RWPE2 (cell line): Measurements from ENCODE around the gene MDGA2.

ENCODE experiments used
- ATAC-seq: fragments of 200-7000 bp; cut with Tn5 transposase; 3 replicates; pipeline ENCODE4 v1.9.1; 2021; ENCODE audit warnings: low read depth
- DNase-seq: peaks from one replicate; pipeline ENCODE4 v3.0.0-alpha.2; 2020; ENCODE audit warnings: low spot score
- H3K27ac ChIP-seq: fragments of 450-650 bp; 2 replicates; pipeline ENCODE4 v1.5.1; 2017; ENCODE audit warnings: mild to moderate bottlenecking; ENCODE audit not compliant: poor library complexity, severe bottlenecking
- H3K27me3 ChIP-seq: fragments of 250-450 bp; sonication (Bioruptor Pico); 2 replicates; pipeline ENCODE4 v1.5.1; 2021; ENCODE audit warnings: mild to moderate bottlenecking, moderate library complexity; ENCODE audit not compliant: insufficient read depth, poor library complexity, severe bottlenecking
- H3K36me3 ChIP-seq: fragments of 250-450 bp; sonication (Bioruptor Pico); 2 replicates; pipeline ENCODE4 v1.5.1; 2020; ENCODE audit warnings: low read depth, mild to moderate bottlenecking, moderate library complexity
- H3K4me1 ChIP-seq: fragments of 250-450 bp; sonication (Bioruptor Pico); 2 replicates; pipeline ENCODE4 v1.5.1; 2021; ENCODE audit warnings: mild to moderate bottlenecking, moderate library complexity; ENCODE audit not compliant: insufficient read depth, poor library complexity, severe bottlenecking
- H3K4me3 ChIP-seq: fragments of 250-450 bp; sonication (Bioruptor Pico); 2 replicates; pipeline ENCODE4 v1.5.1; 2021; ENCODE audit warnings: mild to moderate bottlenecking, moderate library complexity; ENCODE audit not compliant: severe bottlenecking
- H3K9me3 ChIP-seq: fragments of 250-450 bp; sonication (Bioruptor Pico); 2 replicates; pipeline ENCODE4 v1.5.1; 2021; ENCODE audit warnings: mild to moderate bottlenecking, moderate library complexity; ENCODE audit not compliant: severe bottlenecking
- CTCF ChIP-seq: fragments of 450-650 bp; IDR thresholded peaks from one replicate; pipeline ENCODE4 v1.5.1; 2017; ENCODE audit warnings: mild to moderate bottlenecking, moderate library complexity; ENCODE audit not compliant: poor library complexity, severe bottlenecking

Gene MDGA2

GRCh38 chr14:47208434-47208833, 467.0 kb downstream of the MDGA2 start:
- Histone ChIP-seq H3K4me1 (no peaks in the 10 kb centered on the region), H3K36me3 (no peaks in the 10 kb centered on the region), H3K27ac (no peak overlapping the region), H3K9me3 (no peaks in the 10 kb centered on the region), H3K4me3 (no peak overlapping the region), H3K27me3 (peaks cover 25% of the 10 kb centered on the region)
- DNase-seq: no peak
- ATAC-seq: no peak
- no peak for TF ChIP-seq CTCF

GRCh38 chr14:47207617-47208016, 467.8 kb downstream of the MDGA2 start:
- Histone ChIP-seq H3K9me3 (no peaks in the 10 kb centered on the region), H3K4me1 (no peaks in the 10 kb centered on the region), H3K27ac (no peak overlapping the region), H3K4me3 (no peak overlapping the region), H3K36me3 (no peaks in the 10 kb centered on the region), H3K27me3 (peaks cover 21% of the 10 kb centered on the region)
- peak; percentile 29 for TF ChIP-seq CTCF
- DNase-seq (no peak), ATAC-seq (no peak)

- Histone ChIP-seq H3K4me1 (no peaks in the 10 kb centered on the region), H3K36me3 (no peaks in the 10 kb centered on the region), H3K27ac (no peak overlapping the region), H3K27me3 (peaks cover 6% of the 10 kb centered on the region), H3K9me3 (no peaks in the 10 kb centered on the region), H3K4me3 (no peak overlapping the region)
- no peak for ATAC-seq
- TF ChIP-seq CTCF: no peak
- DNase-seq: no peak
These were observed 474.7 kb downstream of the MDGA2 start for GRCh38 chr14:47200740-47201139.

- Histone ChIP-seq H3K9me3 (no peaks in the 10 kb centered on the region), H3K27ac (no peak overlapping the region)
- ATAC-seq: no peak
These were observed 479.8 kb downstream of the MDGA2 start for GRCh38 chr14:47195582-47195981.

More at GRCh38 chr14:47195582-47195981, 479.8 kb downstream of the MDGA2 start:
- no peak for DNase-seq
- Histone ChIP-seq H3K4me1 (no peaks in the 10 kb centered on the region), H3K36me3 (no peaks in the 10 kb centered on the region), H3K27me3 (no peaks in the 10 kb centered on the region), H3K4me3 (no peak overlapping the region)
- no peak for TF ChIP-seq CTCF
